Adipose tissue (tissue), 3 donors: ENCODE measurements around the gene GPR148. TPM values are rescaled to one million over a fixed set of nuclear protein-coding genes. Genes with fewer than 3 reads are reported as not detected.

ENCODE experiments used
- H3K27ac ChIP-seq: one replicate; pipeline ENCODE4 v1.5.1; 2013; ENCODE audit warnings: low read depth, low read length
- WGBS, 3 donors: extraction: QIAGEN DNeasy Blood & Tissue Kit; methylation state at CpG; one replicate each; pipeline ENCODE4 v1.1.7; 2013; 5-methylcytosine and 5-hydroxymethylcytosine counted together
- polyA plus RNA-seq, 3 donors: library from polyadenylated mRNA; stranded (reverse); fragments of 200-250 nt; gene quantifications; one replicate each; pipeline ENCODE4 v1.2.3, GENCODE V29; 2013
- donor health status: healthy with polysubstance abuse.
- donor health status: Bipolar disorder and iron deficiency.
- donor health status: healthy.

Gene GPR148
- polyA plus RNA-seq, 3 donors, result 0.16 TPM; not detected in 2

DNA sequence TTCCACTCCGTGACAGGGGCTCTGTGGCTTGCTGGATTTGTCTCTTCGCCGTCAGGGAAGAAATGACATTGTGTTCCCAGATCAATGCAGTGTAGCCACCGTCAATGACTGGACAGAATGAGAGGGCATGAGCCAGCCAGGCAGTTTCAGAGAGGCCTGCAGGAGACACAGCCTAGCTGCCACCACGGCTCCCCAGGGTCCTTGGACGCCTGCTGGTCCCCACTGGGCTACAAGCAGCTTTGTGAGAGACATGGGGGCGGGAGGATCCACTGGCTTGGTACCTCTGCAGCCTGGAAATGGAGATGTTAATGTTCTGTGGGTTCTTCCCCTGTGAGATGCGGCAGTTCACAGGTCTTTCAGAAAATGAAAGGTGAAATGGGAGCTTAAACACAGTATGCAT is 14.4 kb downstream of the GPR148 start:
- no peak overlapping the region for H3K27ac ChIP-seq
- WGBS, 3 donors, result 76 to 87% (median 79%) methylated on average over 8 of the region's 8 CpGs

DNA sequence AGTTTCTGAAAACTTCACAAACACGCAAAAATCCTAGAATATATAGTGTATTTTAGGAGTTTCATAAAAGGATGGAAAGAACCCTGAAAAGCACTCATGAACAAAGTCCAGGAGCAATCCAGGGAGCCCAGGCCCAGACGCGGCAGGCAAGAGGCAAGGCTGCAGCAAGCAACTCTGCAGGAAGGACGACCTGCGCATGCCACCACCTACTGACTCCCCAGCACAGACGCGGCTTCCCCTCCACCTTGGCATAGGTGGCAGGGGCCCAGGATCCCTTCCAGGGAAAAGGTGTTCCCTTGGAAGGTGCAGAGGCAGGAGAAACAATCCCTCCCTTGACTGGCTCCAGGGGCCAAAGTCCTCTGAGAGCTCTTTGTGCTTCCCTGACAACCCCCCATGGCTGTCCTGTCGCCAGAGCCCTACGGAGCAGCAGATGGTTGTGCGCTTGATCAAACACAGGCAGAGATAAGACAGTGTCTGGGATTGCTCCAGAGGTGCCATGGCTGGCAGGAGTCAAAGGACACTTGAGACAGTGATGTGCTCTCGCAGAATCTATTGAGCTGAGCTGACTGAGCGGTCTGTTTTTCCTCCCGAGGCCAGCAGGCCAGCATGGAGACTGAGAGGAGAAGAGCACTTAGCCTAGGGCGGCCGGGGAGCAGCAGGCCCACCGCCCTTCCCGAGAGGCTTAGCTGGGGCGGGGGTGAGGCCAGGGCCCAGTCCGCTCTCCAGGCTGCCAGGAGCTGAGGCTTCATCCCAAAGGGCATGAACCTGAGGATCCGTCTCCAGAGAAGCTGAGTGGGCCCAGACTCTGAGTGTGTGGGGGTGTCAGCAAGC is 15.6 kb downstream of the GPR148 start:
- WGBS, 3 donors, result 32 to 42% (median 37%) methylated on average over 19 to 20 of the region's 20 CpGs
- no peak overlapping the region for H3K27ac ChIP-seq

DNA sequence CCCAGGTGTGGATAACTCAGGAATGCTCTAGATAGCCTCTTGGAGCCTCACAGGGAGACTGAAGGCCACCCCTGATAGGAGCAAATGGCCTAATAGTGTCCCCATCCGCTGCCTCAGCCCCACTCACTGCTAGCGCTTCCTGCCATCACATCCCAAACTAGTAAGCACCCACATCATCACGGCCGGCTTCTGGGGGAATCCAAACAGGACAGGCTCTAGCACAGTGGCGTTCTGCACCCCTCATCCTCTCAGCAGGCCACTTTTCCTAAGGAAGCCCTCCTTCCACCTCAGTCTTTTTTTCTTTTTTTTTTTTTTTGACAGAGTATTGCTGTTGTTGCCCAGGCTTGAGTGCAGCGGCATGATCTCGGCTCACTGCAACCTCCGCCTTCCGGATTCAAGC is 20.2 kb downstream of the GPR148 start:
- no peak overlapping the region for H3K27ac ChIP-seq
- 86 to 91% (median 88%) methylated on average over 9 of the region's 9 CpGs for WGBS, 3 donors

DNA sequence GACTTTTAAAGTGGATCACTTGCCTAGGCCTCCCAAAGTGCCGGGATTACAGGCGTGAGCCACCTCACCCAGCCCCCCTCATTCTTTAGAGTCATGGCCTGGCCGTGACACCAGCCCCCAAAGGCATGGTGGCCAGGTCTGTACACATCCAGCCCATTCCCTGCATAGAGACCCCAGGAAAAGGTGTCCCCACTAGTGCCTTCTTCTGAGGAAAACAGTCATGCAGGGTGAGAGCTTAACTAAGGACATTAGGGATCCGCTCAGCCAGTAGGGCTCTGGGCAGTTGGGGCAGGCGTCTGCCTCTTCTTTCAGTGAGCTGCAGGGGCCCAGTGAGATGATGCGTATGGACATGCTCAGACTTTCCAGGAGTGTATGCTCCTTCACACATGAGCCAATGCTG is 20.8 kb downstream of the GPR148 start:
- 76 to 91% (median 77%) methylated on average over 6 of the region's 6 CpGs for WGBS, 3 donors
- no peak overlapping the region for H3K27ac ChIP-seq

DNA sequence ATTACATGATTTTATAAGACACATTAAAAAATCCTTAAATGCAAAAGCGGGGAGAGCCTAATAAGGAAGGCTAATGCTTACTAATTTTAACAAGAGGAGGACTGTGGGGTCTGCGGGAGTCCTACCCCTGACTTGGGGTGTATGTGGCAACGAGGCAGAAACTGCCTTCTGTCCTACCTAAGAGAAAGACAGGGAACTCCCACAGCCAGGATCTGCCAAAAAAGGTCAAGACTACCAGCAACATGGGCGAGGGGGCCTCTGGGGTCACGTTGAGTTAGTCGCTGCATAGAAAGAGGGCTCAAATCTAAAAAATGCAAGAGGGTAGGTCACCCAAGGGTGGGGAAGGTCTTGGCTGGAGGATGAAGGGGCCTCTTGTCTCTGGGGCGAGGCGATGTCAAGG is 25.9 kb downstream of the GPR148 start:
- no peak overlapping the region for H3K27ac ChIP-seq
- 35 to 59% (median 40%) methylated on average over 8 of the region's 8 CpGs for WGBS, 3 donors

DNA sequence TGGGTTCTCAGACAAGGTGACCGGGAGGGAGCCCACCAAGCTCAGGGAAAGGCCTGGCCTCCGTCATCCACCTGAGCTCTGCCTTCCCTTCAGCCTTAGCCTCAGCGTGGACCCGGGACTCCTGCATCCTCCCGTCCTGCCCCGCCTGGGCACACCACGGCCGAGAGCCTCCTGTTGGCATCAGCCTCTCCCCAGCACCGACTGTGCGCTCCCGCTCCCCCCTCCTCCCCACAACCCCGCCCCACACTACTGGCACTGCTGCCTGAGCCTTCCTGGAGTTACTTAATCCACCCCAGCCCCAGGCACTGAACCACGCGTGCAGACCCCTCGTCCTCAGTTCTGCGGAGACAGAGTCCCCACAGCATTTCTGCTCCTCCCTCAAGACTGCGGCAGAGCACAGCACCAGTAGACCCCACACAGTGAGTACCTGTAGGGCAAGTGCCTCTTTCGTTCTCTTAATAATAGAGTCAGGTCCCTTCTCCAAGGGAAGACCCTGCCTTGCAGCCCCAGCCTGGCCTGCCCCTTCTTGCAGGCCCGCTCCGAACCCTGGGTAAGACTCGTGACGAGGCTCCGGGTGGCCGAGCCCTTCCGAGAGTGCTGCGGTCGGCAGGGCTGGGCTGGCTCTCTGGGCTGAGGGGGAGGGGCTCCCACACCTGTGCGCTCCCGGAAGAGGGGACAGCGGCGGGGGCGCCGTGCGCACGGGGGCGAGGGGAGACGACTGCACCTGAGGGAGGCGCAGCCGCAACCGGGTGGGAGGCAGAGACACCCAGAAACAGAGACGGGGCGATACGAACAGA is 26.6 kb downstream of the GPR148 start, which contains the start of gene AMER3:
TSS of gene AMER3 (plus strand) at position 285 of the 797 bp plus-strand sequence. CDS start 6,533 bp downstream, outside the sequence.
- H3K27ac ChIP-seq, result no peak within 1 kb of the TSS
- 3 to 5% (median 3%) methylated on average over 33 to 43 of the region's 43 CpGs for WGBS, 3 donors

DNA sequence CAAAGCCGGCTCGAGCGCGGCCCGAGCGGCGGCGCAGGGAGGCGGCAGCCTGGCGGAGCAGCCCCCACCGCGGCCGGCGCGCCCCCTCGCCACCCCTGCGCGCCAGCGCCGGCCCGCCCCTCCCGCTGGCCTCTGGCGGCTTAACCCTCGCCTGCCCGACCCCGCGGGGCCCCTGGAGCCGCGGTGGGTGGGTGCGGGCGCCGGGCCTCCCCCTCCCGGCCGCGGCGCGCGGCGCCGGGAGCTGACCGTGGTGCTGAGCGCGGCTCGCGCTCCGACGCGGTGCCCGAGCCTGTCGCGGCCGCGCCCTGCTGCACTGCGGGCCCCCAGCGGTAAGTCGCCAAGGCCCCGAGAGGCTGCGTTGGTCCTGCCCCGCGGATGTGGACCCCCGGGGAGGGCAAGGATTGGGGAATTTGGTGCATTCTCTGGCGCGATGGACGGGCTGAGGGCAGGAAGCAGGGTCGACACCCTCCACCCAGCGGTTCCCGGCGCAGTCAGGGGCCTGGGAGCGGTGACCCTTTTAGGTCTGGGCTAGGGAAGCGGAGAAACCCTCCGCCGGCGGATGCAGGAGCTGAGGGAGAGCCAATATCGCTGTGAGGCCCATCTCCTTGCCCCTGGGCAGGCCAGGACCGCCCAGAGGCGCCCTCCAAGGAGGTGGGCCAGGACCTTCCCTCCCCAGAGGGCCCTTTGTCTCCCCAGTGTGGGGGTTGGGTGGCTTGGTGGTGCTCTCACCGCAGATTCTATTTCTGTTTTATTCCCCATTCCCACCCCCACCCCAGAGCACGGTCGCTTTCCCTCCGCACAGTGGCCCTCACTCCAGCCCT is 27.4 kb downstream of the GPR148 start:
- WGBS, 3 donors, result 3 to 6% (median 3%) methylated on average over 42 to 79 of the region's 80 CpGs

DNA sequence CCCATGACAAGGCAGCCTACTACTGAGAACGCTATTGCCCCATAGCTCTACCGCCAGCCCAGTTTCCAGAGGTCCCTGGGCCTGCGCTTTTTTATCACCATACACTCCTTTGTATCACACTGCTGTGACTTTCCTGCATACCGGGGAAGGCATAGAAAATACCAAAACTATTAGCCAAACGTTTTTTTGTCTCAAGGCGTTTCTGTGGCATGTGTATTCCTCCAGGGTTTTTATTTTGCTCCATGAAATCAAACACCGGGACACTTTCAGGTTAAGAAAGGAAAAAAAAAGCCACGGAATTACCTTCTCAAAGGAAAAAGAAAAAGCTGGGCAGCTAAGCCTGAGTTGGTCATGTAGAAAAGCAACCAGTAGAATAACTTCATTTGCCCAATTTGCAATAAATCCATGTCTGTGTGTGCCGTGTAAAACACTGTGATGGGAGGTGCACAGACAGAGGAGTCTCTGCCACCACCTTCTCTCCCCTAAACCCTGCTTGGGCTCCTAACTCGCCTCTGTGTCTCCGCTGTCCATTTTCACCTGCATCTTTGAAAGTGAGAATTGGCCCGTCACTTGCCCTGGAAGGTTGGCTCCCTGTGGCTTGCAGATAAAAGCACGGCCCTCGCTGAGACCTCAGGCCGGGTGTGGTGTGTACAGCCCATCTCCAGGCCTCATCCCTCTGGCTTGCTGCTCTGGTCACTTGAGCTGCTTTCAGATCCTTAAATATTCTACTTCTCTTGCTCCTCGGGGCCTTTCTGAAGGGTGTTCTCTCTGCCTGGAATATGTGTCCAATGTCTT is 28.2 kb downstream of the GPR148 start:
- whole genome bisulfite sequencing, 3 donors, result 31 to 52% (median 34%) methylated on average over 16 of the region's 16 CpGs
- no peak overlapping the region for H3K27ac ChIP-seq

More for the DNA sequence above, 27.4 kb downstream of the GPR148 start:
- no peak overlapping the region for H3K27ac ChIP-seq

DNA sequence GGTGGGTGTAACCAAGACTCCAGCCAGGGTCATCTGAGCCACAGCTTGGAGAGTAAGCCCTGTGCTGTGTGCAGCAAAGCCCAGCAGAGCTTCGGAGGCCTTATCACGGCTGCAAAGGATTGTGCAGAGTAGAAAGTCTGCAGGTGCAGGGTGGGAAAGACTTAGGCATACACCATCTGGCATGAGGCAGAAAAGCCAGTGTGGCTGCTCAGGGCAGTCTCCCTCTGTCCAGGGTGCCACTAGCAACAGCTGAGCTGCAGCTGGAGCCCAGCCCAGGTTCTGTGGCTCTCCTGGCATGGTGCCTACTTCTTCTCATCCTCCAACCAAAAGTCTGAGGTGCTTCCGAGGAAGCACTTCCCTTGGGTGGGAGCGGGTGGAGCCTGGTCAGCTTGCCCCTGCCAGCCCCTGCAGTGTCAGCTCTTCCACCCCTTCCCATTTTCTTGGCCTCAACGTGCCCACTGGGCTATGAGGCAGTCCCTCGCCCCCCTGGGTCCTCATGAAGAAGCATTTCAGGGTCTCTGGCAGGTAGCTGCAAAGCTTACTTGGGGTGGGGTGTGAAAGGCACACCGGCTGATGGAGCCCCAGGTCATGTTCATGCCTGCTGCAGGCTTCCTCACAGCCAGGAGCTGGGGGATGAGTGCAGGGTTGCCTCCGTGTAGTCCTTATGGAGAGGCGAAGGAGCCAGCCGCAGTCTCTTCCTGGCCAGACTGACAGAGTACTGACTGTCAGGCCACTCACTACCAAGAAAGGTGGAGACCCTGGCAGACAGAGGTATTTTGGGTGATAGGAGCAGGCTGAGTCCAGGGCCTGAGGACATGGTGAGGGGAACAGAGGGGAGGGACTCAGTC is 31.3 kb downstream of the GPR148 start:
- no peak overlapping the region for H3K27ac ChIP-seq
- 56 to 67% (median 61%) methylated on average over 10 of the region's 10 CpGs for WGBS, 3 donors

DNA sequence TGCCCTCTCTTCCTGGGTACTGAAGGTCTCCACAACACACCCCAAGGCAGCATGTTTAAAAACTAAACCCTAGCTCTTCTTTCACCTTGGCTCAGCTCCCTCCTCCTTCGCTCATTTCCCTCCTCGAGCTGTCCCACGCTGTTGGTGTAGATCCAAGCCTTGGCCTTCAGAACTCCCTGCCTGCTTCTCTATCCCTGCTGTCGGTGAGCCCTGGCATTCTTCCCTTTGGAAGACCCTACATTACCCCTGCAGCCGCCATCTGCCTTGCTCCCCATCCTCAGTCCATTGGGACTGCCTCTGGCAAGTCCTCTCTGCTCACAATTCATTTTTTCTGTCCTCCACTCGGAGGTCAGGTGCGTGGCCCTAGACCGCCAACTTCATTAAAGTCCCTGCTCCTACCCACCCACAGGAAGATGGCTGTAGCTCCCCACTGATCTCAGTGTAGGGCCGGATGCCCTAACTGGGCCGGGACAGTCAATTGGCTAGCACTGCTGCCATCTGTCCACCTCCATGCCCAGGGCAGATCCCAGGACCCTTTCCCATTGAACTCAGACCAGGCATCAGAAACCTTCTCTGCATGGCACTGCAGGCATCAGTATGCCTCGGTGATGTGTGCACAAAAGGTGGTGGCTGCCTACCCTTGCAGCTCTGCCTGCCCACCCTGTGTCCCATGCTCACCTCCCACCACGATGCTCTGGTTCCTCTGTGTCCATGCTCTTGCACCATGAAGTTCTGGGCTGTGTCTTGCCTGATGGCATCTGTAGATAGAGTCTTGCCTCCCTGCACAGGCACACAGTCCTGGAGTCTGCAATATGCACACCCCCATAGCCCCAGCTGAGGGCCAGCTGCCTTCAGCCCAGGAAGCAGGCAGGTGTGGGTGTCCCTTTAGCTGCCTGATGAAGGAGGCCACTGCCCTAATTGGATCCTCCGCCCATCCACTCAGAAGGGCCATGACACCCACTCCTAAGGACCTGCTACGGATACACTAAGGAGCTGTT is 32.2 kb downstream of the GPR148 start:
- WGBS, 3 donors, result 73 to 81% (median 74%) methylated on average over 14 of the region's 14 CpGs
- no peak overlapping the region for H3K27ac ChIP-seq

DNA sequence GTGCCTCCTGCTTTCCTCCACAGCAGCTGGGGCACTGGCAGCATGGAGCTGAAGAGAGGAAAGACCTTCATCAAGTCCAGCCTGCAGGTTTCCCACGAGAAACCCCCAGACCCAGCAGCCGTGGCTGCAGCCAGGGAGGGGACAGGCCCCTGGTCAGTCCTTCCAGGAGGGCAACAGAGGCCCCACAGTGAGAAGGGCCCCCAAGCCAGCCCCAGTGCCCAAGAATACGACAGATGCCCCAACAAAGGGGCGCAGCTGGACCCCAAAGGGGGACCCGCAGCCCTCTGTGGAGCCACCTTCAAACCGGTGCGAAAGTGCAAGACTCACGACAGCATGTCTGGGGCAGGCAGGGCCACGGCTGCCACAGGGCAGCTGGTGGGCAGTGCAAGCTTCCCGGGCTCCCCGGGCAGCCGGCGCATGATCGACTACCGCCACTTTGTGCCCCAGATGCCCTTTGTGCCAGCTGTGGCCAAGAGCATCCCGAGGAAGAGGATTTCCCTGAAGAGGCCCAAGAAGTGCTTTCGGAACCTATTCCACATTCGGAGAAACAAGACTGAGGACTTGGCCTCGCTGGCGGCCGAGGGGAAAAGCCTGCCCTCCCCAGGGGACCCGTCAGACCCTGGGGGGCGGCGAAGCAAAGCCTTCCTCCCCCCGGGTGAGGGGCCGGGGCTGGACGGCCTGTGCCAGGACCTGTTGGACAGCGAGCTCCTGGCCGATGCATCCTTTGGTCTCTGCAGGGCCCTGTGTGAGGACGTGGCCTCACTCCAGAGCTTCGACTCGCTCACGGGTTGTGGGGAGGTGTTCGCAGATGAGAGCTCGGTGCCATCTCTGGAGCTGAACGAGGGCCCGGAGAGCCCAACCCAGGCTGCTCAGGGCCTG is 33.4 kb downstream of the GPR148 start:
- 84 to 88% (median 85%) methylated on average over 37 of the region's 37 CpGs for WGBS, 3 donors
- H3K27ac ChIP-seq, result no peak overlapping the region

DNA sequence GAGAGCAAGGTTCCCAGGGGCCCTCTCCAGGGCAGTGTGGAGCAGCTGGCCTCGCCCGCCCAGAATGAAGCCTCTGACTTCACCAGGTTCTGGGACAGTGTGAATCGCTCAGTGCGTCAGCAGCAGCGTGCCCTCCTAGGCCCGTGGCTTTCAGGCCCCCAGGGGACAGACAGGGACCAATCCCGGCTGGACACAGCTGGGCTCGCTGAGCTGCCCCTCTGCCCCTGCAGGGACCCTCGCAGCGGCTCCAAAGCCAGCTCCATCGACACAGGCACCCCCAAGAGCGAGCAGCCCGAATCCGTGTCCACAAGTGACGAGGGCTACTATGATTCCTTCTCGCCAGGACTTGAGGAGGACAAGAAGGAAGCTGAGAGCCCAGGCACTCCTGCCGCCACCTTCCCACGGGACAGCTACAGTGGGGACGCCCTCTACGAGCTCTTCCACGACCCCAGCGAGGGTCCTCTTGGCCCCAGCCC is 34.1 kb downstream of the GPR148 start:
- WGBS, 3 donors, result 84 to 88% (median 85%) methylated on average over 22 of the region's 22 CpGs

DNA sequence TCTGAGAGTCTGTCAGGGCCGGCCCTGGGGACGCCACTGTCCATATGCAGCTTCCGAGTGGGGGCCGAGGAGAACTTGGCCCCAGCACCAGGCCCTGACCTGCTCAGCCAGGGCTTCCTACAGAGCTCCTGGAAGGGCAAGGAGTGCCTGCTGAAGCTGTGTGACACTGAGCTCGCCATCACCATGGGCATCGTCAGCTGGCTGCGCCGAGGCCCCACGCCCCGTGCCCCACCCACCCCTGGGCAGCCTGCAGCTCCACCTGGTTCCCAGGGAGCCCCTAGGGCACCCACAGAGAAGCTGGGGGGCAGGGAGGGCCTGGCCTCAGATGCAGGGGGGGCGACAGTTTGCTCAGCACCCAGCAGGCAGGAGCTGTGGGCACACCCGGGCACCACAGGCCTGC is 34.5 kb downstream of the GPR148 start:
- WGBS, 3 donors, result 85 to 91% (median 88%) methylated on average over 11 to 12 of the region's 12 CpGs
- H3K27ac ChIP-seq, result no peak overlapping the region

More for the DNA sequence above, 34.1 kb downstream of the GPR148 start:
- no peak overlapping the region for H3K27ac ChIP-seq

DNA sequence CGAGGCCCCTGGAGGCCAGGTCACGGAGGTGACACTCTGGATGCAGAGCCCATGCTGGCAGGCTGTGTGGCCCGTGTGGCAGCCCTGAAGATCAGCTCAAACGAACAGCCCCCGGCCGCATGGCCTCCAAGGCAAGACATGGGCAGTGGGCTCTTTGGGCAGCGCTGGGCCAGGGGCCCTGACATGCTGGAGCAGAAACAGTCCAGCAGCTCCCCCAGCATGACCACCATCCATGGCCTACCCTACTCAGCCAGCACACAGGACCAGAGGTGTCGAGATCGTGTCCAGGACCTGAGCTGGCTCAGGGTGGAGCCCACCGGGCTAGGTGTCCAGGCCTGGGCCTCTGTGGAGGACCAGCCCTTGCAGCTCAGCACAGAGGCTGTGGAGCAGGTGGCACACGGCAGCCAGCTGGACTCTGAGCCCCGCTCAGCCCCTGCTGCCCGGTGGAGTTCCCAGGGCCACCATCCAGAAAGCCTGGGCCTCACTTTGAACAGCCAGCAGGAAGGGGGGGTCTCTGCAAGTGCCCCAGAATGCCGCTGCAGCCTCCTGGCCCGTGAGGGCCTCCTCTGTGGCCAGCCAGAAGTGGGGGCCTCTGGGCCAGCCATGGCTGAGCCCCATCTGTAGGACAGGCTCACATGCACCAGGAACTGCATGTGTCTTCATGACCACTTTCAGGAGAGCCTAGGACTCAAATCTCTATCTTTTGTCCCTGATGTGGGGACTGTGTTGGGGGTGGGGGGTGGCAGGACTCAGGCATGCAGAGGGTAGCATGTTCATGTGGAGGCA is 35.4 kb downstream of the GPR148 start:
- 86 to 93% (median 90%) methylated on average over 13 to 15 of the region's 15 CpGs for WGBS, 3 donors
- H3K27ac ChIP-seq, result no peak overlapping the region
